GM21381 (cell line): ENCODE data around the gene CCDC194.

Source experiments
- ATAC-seq: cut with Tn5 transposase; IDR thresholded peaks from one replicate; pipeline ENCODE4 v1.9.1; 2021; ENCODE audit warnings: mild to moderate bottlenecking, moderate library complexity; ENCODE audit not compliant: unreplicated experiment

Gene CCDC194

GRCh38 chr19:17393914-17394313, at the start of gene CCDC194:
Gene CCDC194 (minus strand): TSS chr19:17394196. CDS start chr19:17394158, 38 bp downstream.
- ATAC-seq = no peak

GRCh38 chr19:17441241-17442021, 47.4 kb upstream of the CCDC194 start:
- no peak for ATAC-seq

GRCh38 chr19:17436874-17437267, 42.9 kb upstream of the CCDC194 start:
- ATAC-seq = no peak

- ATAC-seq = no peak
Measured at GRCh38 chr19:17436094-17436873, 42.3 kb upstream of the CCDC194 start.

- no peak for ATAC-seq
Measured at GRCh38 chr19:17435218-17435617, 41.2 kb upstream of the CCDC194 start.

- ATAC-seq = no peak
Measured at GRCh38 chr19:17431417-17431816, 37.4 kb upstream of the CCDC194 start.

GRCh38 chr19:17429641-17430113, 35.7 kb upstream of the CCDC194 start:
- ATAC-seq = no peak

- no peak for ATAC-seq
Measured at GRCh38 chr19:17424743-17425365, 30.9 kb upstream of the CCDC194 start.

- ATAC-seq = no peak
Measured at GRCh38 chr19:17423429-17424208, 29.6 kb upstream of the CCDC194 start.

GRCh38 chr19:17421942-17422341, 27.9 kb upstream of the CCDC194 start:
- no peak for ATAC-seq

GRCh38 chr19:17420475-17420924, 26.5 kb upstream of the CCDC194 start:
- ATAC-seq = peak; percentile 22

- peak; percentile 88 for ATAC-seq
Measured at GRCh38 chr19:17419621-17420474, 25.9 kb upstream of the CCDC194 start, which contains the start of gene MVB12A. Gene MVB12A (plus strand): TSS chr19:17420047. CDS start chr19:17420136, 89 bp downstream.

GRCh38 chr19:17419154-17419620, 25.2 kb upstream of the CCDC194 start:
- ATAC-seq = no peak

GRCh38 chr19:17418710-17419109, 24.7 kb upstream of the CCDC194 start:
- no peak for ATAC-seq

GRCh38 chr19:17415121-17415520, 21.1 kb upstream of the CCDC194 start:
- ATAC-seq = no peak

GRCh38 chr19:17414097-17414496, 20.1 kb upstream of the CCDC194 start:
- no peak for ATAC-seq

GRCh38 chr19:17411801-17412200, 17.8 kb upstream of the CCDC194 start:
- ATAC-seq = no peak

- ATAC-seq = no peak
Measured at GRCh38 chr19:17409990-17410389, 16.0 kb upstream of the CCDC194 start.

- no peak for ATAC-seq
Measured at GRCh38 chr19:17406887-17407196, 12.8 kb upstream of the CCDC194 start.
